Upper lobe of right lung (tissue), 1 donor: ENCODE data around the gene SLC16A3. TPM values are rescaled to one million over a fixed set of nuclear protein-coding genes. Genes with fewer than 3 reads are reported as not detected.

ENCODE experiments used
- ATAC-seq: fragments of 200-7000 bp; cut with Tn5 transposase; one replicate; pipeline ENCODE4 v1.9.1; 2020; ENCODE audit warnings: mild to moderate bottlenecking, moderate library complexity
- DNase-seq: peaks from one replicate; pipeline ENCODE4 v3.0.0-alpha.2; 2020
- H3K27ac ChIP-seq: fragments of 200-600 bp; one replicate; pipeline ENCODE4 v1.8.0; 2022
- H3K27me3 ChIP-seq: fragments of 200-600 bp; one replicate; pipeline ENCODE4 v1.8.0; 2022; ENCODE audit warnings: mild to moderate bottlenecking
- H3K36me3 ChIP-seq: fragments of 200-600 bp; one replicate; pipeline ENCODE4 v1.8.0; 2022
- H3K4me1 ChIP-seq: fragments of 200-600 bp; one replicate; pipeline ENCODE4 v1.8.0; 2022
- H3K4me3 ChIP-seq: fragments of 200-600 bp; one replicate; pipeline ENCODE4 v1.8.0; 2022; ENCODE audit warnings: mild to moderate bottlenecking
- H3K9me3 ChIP-seq: fragments of 200-600 bp; one replicate; pipeline ENCODE4 v1.8.0; 2022
- intact Hi-C: fragments of 100-400 bp; cut with DNase I; formaldehyde crosslinking; loops from one replicate; pipeline ENCODE4 v1.11.0; 2022
- total RNA-seq: library from RNA; stranded (reverse); fragmentation: NEBNext Ultra II Directional; extraction: Animal tissue kit (Norgen Biotek cat#: 25700); gene quantifications from one replicate; pipeline ENCODE4 v1.2.1, GENCODE V29; 2021
- TF ChIP-seq, protein P1 (sequence below): fragments of 200-600 bp; IDR thresholded peaks from one replicate; pipeline ENCODE4 v1.8.0; 2022; ENCODE audit warnings: antibody characterized with exemption
- donor health status: DM: no; HTN: yes; CAD: no; lungs with severe emphysema.

The SLC16A3 gene
- total RNA-seq, 1 donor from 2014 or later, result 77.5 TPM

DNA sequence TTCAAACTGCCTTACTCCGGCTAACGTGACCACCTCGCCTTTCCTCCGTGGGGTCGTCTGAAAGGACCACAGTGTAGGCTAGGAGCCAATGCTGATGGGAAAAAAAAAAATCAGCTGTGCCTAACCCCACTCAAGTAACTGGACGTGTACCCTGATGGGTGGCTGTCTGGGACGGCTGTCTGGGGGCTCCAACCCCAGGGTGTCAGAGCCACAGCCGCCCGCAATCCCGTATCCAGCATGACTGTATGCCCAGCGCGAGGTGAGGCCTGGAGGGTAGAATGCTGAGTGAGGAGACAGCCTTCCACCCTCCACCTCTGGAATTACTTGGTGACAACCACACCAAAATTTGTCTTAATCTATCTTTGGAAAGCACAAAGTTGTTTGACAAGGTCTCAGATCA is 41.8 kb downstream of the SLC16A3 start:
- TF ChIP-seq, protein P1, sequence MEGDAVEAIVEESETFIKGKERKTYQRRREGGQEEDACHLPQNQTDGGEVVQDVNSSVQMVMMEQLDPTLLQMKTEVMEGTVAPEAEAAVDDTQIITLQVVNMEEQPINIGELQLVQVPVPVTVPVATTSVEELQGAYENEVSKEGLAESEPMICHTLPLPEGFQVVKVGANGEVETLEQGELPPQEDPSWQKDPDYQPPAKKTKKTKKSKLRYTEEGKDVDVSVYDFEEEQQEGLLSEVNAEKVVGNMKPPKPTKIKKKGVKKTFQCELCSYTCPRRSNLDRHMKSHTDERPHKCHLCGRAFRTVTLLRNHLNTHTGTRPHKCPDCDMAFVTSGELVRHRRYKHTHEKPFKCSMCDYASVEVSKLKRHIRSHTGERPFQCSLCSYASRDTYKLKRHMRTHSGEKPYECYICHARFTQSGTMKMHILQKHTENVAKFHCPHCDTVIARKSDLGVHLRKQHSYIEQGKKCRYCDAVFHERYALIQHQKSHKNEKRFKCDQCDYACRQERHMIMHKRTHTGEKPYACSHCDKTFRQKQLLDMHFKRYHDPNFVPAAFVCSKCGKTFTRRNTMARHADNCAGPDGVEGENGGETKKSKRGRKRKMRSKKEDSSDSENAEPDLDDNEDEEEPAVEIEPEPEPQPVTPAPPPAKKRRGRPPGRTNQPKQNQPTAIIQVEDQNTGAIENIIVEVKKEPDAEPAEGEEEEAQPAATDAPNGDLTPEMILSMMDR, result no peak
- DNase-seq, result peak; percentile 58
- intact Hi-C loops, result no loop called here
- Histone ChIP-seq H3K9me3 (no peaks in the 10 kb centered on the region), H3K4me3 (no peak overlapping the region), H3K36me3 (peaks cover 52% of the 10 kb centered on the region), H3K4me1 (peaks cover 72% of the 10 kb centered on the region), H3K27ac (peak overlapping the region; percentile 2), H3K27me3 (no peaks in the 10 kb centered on the region)
- ATAC-seq, result no peak

DNA sequence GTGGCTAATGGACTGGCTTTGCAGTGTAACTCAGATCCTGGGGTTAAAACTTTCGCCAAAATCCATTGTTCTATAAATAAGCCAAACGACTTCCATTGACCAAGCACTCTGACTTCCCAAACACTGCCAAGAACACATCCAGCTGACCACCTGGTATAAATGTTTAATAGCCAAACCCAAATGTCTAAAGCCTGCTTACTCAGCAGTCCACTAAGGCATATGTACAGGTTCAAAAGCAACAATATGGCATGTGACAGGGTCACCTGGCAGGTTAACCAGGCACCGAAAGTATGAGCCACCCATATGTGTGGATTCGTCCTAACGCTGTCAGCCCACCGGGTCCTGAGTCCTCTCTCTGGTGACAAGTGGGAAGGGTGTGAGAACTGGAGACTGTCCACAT is 42.6 kb downstream of the SLC16A3 start:
- Histone ChIP-seq H3K36me3 (peaks cover 45% of the 10 kb centered on the region), H3K4me1 (peaks cover 65% of the 10 kb centered on the region), H3K27me3 (no peaks in the 10 kb centered on the region), H3K4me3 (peak overlapping the region; percentile 83), H3K9me3 (no peaks in the 10 kb centered on the region), H3K27ac (no peak overlapping the region)
- ATAC-seq (no peak), DNase-seq (no peak)
- intact Hi-C loops, result no loop called here
- TF ChIP-seq, protein P1, result no peak

DNA sequence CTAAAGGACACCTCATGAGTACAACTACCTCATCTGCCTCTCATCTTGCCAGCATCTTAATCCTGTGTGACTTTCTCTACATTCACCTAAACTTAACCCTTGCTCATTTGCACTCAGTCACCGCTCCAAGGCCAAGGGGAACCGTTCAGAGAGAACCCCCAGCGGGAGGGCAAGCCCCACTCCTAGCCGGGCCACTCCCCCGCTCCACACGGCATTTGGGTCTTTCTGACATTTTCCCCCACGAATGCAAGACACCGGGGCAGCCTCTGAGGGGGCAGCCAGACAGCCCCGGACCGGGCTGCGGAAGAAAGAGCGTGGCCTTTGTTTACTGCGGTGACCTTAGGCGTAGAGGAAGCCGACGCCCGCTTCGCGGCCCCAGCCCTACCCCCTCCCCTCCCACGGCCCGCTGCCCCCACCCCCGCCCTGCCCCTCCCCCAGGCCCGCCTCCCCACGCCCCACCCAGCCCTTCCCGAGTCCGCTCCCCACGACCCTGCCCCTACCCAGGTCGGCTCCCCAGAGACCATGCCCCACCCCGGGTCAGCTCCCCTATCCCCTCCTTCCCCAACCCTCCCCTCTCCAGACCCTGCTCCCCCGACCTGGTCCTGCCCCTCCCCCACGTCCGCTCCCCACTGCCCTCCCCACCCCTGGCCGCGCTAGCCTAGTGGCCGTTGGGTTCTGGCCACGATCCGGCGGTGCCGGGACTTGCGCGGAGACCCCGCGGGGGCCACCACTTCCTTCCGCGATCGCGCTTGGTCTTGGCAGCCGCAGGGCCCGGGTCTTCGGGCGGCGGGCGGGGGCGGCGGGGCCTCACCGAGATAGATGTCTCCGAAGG is 43.9 kb downstream of the SLC16A3 start:
- intact Hi-C loops, result no loop called here
- H3K4me1 ChIP-seq, result peaks cover 52% of the 10 kb centered on the region
- DNase-seq (peak; percentile 81), ATAC-seq (peak; percentile 43)
- no peaks in the 10 kb centered on the region for H3K27me3 ChIP-seq
- peak overlapping the region; percentile 97 for H3K27ac ChIP-seq
- TF ChIP-seq, protein P1, result no peak
- H3K36me3 ChIP-seq, result peaks cover 38% of the 10 kb centered on the region
- peak overlapping the region; percentile 83 for H3K4me3 ChIP-seq
- H3K9me3 ChIP-seq, result no peaks in the 10 kb centered on the region

DNA sequence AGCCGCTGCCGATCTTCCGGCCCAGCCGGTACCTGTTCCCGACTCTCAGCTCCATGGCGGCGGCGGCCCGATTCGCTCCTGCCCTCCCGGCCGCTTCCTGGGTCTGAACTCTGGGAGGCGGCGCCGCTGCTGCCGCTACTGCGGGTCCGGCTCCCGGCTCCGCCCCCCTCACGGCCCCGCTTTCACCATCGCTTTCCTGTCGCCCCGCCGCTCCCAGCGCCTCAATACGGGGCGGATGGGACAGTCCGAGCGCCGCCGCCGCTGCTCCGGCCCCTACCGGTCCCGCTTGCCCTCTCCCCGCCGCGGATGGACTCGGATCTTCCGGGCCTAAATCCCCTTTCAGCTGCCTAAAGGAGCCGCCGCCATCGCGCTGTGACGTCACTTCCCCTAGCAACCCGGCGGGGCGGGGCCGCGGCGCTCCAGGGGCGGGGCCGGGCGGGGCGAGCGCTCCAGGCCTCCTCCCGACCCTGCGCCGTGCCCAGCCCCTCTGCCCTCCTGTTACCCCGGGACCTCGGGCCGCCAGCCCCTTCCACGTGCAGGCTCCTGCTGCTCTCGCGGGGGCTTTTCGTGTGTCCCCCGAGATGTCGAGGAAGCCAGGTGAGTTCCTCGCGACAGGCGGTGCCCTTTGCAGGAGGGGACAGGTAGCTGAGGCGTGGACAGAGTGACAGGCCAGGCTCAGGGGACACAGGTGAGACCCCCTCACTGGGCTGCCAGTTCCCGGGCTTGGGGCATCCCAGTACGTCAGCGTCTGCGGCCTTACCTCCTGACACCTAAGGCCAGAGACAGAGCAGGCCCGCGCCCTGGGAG is 44.7 kb downstream of the SLC16A3 start, which contains the start of gene CSNK1D:
CSNK1D (minus strand) TSS at position 374 of the 807 bp plus-strand sequence; CDS start at position 55, 319 bp downstream.
- H3K27me3 ChIP-seq, result no peaks in the 10 kb centered on the region
- peaks cover 44% of the 10 kb centered on the region for H3K4me1 ChIP-seq
- ATAC-seq (peak; percentile 90), DNase-seq (peak; percentile 96)
- peaks cover 35% of the 10 kb centered on the region for H3K36me3 ChIP-seq
- H3K4me3 ChIP-seq, result peak within 1 kb of the TSS; percentile 83
- TF ChIP-seq, protein P1, result no peak
- H3K27ac ChIP-seq, result peak within 1 kb of the TSS; percentile 97
- H3K9me3 ChIP-seq, result no peaks in the 10 kb centered on the region
- intact Hi-C loops, result no loop called here

DNA sequence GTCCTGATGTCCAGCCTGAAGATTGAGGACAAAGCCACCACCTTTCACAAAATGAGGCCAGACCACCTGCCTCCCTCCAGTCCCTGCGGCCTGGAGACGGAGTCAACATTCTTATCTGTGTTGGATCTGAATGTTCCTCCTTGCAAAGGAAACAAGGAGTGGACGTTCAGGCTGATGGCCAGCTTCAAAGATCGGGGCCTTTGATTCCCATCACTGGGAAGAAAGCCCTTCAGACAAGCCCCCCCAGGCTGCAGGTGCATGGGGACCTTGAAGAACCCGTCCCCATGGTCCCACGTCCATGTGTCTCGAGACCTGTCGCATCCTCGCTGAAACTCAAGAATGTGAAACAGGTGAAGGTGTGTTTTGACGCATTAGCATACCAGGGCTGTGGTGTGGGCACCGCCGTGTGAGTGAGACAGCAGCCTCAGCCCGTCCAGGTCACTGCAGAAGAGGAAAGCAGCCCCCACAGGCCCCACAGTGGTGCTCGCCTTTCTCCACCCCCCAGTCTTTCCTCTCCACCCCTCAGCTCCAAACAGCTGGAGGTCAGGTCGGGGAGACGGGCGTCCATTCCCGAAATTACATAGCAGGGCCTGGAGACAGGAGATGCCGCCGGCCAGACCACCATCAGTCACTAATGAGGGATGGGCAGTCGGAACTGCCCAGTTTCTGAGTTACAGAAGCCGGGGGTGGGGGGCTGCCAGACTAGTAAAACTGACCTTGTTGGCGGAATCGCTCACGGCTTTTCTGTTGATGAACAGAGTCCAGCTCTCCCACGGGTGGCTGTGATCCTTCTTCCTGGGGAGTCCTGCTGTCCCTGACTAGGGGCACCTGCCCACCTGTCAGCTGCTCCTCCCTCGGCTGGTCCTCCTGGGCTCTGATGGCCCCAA is 45.5 kb downstream of the SLC16A3 start:
- peaks cover 31% of the 10 kb centered on the region for H3K36me3 ChIP-seq
- no peak for ATAC-seq
- intact Hi-C loops, result no loop called here
- H3K9me3 ChIP-seq, result no peaks in the 10 kb centered on the region
- H3K4me3 ChIP-seq, result peak overlapping the region; percentile 83
- no peaks in the 10 kb centered on the region for H3K27me3 ChIP-seq
- TF ChIP-seq, protein P1, result no peak
- peaks cover 35% of the 10 kb centered on the region for H3K4me1 ChIP-seq
- no peak for DNase-seq
- peak overlapping the region; percentile 97 for H3K27ac ChIP-seq
